COR-L47 (cell line): ENCODE results near the gene MTMR2.

Experiments used
- DNase-seq: peaks from one replicate; lab custom pipeline; 2025; lab: John Stamatoyannopoulos, UW

MTMR2 gene

GRCh38 chr11:95918056-95918455 lies 5.9 kb downstream of the MTMR2 start:
- DNase-seq, result no peak

DNA sequence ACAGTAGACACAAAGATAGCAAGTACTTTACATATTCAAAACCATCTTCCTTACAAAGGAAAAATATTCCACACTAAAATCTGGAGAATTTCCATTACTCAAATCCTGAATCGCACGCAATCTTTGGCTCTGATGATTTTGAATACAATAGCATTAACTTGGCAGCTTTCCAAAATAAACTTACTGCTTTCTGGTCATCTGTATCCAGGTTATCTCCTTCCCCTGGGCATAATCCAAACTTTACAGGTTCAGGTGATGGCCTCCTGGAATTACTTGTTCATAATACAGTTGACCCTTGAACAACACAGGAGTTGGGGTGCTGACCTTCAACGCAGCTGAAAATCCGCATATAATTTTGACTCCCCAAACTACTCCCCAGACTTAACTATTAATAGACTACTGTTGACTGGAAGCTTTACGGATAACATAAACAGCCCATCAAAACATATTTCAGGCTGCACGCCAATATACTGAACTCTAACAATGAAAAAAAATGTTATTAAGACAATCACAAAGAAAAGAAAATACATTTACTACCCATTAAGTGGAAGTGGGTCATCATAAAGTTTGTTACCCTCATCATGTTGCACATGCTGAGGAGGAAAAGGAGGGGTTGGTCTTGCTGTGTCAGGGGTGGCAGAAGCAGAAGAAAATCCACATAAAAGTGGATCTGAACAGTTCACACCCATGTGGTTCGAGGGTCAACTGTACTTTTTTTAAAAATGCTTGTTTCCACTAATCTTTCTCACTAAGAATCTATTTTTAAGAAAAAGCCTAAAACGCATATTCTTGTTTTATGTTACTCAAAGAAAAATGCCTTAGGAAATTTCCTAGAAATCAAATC lies 6.5 kb downstream of the MTMR2 start:
- DNase-seq, result peak; percentile 94

DNA sequence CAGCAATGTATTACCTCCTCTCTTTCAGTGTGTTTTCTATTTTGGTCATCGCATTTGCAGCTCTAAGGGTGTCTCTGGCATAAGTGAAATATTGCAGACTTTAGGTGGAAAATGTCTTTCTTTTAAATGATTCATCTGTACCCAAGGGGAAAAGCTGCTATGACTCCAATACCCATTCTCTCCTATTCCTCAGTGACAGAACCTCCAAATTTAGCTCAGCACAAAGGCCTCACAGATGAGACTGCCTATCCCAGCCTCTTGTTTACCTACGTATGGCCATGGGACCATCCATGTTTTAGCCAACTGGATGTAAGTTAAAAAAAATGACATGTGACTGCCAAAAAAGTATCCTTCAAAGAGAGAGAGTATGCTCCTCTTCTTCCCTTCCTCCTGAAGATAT lies 7.9 kb downstream of the MTMR2 start:
- DNase-seq, result no peak

- DNase-seq, result no peak
Measured at GRCh38 chr11:95915051-95915450, 8.9 kb downstream of the MTMR2 start.

DNA sequence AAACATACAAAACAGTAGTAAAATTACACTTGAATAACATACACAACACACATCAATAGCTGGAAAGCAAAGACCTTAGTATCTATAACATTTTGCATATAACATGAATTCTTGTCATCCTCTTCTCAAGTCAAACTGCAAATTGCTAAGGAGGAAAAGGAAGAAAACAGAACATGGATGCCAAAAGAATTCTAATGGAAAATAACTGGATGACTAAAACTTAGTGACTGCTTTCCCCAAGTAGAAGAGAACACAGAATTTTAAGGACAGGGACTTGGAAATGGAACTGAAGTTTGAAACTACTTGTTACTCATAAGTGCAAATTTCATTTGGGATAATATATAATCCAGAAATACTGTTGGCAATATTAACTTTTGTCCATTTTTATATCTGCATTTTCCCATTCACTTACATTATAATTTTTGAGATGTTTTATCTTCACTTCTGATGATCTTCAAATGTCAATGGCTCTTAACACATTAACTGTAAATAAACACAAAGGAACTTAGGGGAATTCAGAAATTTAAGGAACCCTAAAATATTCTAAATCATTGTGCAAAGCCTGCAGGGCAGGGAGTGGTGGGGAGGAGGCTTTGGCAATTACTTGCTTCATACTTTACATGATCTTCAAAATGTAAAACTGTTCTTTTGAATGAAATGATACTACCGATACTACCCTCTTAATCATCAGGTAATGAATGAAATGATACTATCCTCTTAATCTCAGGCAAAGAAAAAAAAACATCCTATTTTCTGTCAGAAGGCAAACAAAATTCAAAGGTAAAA lies 9.9 kb downstream of the MTMR2 start:
- no peak for DNase-seq

- no peak for DNase-seq
Measured at GRCh38 chr11:95912902-95913560, 10.9 kb downstream of the MTMR2 start.

GRCh38 chr11:95911369-95911759 lies 12.5 kb downstream of the MTMR2 start:
- DNase-seq, result no peak

DNA sequence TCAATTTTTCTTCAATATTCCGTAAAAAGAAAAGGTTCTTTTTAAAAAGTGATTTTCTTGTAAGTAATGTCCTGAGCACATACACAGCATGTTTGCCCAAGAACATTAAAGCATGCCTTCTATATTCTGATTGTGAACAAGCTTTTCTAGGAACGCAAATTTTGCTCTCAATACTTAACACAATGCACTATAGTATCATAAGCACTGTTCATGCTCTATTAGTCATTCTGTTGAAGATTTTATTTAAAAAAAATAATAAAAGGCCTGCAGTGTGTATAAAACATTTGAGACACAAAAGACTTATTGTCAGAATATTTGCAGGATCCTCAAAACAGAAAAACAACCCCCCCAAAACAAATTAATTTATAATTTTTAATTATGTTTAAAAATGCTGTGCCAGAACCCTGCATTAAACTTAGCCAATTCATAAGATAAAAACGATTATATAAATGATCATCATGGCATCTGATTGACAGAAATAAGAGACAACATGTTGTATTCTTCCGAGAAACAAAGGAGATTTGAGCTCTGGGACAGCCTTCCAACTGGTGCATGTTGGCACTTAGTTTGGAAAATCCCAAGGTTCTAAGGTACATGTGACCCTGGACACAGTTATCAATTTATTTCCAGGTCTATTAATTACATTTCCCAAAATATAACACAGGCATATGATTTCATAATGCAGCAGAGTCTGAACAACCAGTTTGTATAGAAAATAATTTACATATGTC lies 13.1 kb downstream of the MTMR2 start:
- no peak for DNase-seq

DNA sequence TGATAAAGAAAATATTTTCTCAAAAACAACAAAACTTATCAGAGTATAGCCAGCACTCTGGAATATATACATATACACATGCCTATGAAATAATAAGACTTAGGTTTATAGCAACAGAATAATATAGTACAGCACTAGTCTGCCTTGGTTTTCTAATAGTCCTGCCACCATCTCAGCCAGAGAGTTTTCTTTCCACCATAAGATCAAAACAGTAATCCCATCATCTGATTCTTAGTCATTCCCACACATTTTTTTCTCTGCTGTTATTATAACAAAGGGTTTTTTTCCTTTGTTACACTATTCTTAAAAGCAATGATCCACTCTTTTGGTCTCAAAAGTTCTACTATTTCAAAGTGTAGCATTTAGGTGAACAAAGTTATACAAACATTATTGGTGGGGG lies 15.1 kb downstream of the MTMR2 start:
- DNase-seq, result no peak

- no peak for DNase-seq
Measured at GRCh38 chr11:95907476-95907875, 16.4 kb downstream of the MTMR2 start.

DNA sequence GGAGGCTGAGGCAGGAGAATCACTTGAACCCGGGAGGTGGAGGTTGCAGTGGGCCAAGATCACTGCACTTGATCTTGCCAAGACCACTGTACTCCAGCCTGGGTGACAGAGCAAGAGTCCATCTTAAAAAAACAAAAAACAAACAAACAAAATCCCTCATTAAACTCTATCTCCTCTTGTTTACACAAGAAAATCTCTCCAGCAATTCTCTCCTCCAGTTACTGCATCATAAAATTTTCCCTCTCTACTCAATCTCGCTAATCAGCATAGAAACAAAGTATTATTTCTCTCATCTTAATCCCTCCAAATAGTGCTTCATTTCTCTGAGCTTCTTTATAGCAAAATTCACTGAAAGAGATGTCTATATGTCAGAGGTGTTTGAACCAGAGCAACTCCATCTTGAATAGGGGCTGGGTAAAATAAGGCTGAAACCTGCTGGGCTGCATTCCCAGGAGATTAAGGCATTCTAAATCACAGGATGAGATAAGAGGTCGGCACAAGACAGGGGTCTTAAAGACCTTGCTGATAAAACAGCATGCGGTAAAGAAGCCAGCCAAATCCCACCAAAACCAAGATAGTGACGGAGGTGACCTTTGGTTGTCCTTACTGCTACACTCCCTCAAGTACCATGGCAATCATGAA lies 19.8 kb downstream of the MTMR2 start:
- no peak for DNase-seq

GRCh38 chr11:95898782-95899181 lies 25.1 kb downstream of the MTMR2 start:
- DNase-seq, result no peak

GRCh38 chr11:95897731-95898130 lies 26.2 kb downstream of the MTMR2 start:
- DNase-seq, result no peak

- no peak for DNase-seq
Measured at GRCh38 chr11:95895815-95896214, 28.1 kb downstream of the MTMR2 start.

- no peak for DNase-seq
Measured at GRCh38 chr11:95892892-95893570, 30.9 kb downstream of the MTMR2 start.

- DNase-seq, result no peak
Measured at GRCh38 chr11:95892492-95892891, 31.4 kb downstream of the MTMR2 start.

DNA sequence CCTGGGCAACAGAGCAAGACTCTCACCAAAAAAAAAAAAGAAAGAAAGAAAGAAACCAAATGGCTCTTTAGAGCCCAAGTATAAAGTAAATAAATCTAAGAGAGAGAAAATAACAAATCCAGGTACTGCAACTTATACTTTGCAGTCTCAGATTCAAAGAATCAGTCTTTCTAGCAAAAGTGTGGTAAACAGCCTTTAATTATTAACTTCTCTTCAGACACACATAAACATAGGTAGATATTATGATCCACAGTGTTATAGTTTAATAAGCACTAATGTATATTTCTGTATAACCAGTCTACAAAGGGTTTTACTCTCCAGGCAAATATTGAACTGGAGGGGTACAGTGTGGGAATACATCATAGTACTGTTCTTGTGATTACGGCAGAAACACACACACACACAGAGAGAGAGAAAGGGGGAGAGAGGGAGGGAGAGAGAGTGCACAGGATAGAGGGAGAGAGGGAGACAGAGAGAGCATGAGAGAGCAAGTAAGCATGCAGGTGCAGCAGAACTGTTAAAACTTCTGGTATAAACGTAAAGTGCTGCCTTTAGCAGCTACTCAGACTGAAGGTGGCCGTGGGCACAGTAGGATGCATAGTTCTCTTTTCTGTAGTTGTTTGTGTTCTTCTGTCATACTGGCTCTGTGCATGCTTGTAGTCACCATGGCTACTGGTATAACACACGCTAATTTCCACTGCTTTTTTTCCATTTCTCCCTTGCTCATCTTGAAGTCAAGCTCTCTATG lies 32.3 kb downstream of the MTMR2 start:
- no peak for DNase-seq

GRCh38 chr11:95888852-95889251 lies 35.1 kb downstream of the MTMR2 start:
- no peak for DNase-seq

- no peak for DNase-seq
Measured at GRCh38 chr11:95888439-95888838, 35.5 kb downstream of the MTMR2 start.

DNA sequence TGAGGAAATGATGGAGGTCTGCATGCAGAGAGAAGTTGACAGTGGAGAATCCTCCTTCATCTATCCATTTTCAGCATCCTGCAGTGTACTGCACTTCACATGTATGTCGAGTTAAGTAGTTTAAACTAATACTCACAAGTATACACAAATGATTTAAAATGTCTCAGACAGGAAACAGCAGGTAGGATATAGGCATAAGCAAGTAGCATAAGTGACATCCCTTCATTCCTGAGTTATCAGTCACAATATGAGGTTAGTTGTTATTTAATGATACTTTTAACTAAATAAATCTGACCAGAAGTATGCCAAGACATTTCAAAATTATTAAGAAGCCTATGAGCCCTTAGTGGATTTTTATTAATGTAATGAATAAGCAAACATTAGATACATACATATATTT lies 37.4 kb downstream of the MTMR2 start:
- no peak for DNase-seq
